IPS-11a (cell line): ENCODE measurements around the gene DDRGK1.
"Not testable (repeated sequence)": the region's sequence is repeated elsewhere in the genome, so short reads cannot be mapped to it uniquely, and the experiment has no call there.

ENCODE experiments used
- H3K4me3 ChIP-seq: one replicate; pipeline ENCODE4 v1.5.1; 2013; ENCODE audit warnings: low read depth, low read length, control low read depth

DDRGK1 gene

DNA sequence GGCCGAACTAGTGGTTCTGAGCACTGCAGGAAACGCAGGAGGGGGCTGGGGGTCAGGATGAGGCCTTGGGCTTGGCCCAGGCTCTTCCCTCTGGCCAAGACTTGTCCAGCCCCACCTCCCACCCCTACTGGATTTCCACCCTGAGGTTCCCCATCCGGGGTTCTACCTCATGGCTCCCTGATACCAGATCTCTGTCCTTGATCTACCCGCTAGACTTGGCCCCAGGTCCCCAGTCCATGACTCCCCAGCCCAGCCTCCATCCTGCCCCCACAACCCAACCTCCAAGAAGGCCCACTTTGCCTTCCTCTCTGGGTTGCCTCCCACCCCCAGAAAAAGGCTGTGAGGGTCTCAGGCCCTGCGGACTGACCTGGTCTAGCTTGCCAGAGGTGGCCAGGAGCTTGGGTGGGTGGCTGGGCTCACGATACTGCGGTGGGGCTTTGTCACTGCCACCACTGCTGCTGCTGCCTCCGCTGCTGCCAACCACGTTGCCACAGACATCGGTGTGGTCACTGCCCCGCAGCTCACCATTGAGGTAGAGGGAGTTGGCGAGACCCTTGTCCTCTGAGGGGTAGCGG lies 38.1 kb downstream of the DDRGK1 start:
- H3K4me3 ChIP-seq = no peak overlapping the region

GRCh38 chr20:3165473-3166337 lies 38.8 kb downstream of the DDRGK1 start:
- no peak overlapping the region for H3K4me3 ChIP-seq

- H3K4me3 ChIP-seq = no peak overlapping the region
Observed at GRCh38 chr20:3164763-3165410, 39.6 kb downstream of the DDRGK1 start.

DNA sequence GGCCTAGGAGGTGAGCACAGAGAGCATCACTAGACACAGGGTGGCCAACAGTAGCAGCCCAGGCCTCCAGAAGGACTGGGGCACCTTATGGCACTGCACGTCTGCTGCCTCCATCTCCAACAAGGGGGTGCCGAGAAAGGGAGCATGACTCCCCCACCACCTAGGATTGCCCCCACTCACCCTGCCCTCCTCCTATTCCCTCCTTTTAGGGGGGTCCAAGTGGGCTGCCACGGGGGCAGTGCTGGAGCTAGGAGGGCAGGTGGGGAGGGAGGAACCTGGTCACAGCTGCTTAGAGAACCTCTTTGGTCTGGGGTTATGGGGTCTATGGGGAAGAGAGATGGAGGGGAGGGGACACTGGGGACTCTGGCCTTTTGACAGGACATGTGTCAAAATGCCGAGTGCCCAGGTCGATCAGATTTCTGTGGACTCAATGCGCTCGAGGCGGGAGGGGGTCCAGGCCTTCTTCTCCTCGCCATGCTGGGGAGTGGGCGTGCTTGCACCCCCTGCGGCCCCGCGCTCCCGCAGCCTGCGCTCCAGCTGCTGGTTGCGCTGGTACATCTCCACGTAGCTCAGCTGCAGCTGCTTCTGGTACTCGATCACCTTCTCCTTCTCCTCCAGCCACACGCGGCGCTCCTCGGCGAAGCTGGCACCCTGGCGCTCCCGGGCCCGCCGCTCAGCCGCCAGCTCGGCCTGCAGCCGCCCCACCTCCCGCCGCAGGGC lies 40.3 kb downstream of the DDRGK1 start:
- H3K4me3 ChIP-seq = no peak overlapping the region

- H3K4me3 ChIP-seq = no peak overlapping the region
Observed at GRCh38 chr20:3163099-3164042, 41.1 kb downstream of the DDRGK1 start.

- H3K4me3 ChIP-seq = no peak overlapping the region
Observed at GRCh38 chr20:3162080-3162611, 42.3 kb downstream of the DDRGK1 start.

DNA sequence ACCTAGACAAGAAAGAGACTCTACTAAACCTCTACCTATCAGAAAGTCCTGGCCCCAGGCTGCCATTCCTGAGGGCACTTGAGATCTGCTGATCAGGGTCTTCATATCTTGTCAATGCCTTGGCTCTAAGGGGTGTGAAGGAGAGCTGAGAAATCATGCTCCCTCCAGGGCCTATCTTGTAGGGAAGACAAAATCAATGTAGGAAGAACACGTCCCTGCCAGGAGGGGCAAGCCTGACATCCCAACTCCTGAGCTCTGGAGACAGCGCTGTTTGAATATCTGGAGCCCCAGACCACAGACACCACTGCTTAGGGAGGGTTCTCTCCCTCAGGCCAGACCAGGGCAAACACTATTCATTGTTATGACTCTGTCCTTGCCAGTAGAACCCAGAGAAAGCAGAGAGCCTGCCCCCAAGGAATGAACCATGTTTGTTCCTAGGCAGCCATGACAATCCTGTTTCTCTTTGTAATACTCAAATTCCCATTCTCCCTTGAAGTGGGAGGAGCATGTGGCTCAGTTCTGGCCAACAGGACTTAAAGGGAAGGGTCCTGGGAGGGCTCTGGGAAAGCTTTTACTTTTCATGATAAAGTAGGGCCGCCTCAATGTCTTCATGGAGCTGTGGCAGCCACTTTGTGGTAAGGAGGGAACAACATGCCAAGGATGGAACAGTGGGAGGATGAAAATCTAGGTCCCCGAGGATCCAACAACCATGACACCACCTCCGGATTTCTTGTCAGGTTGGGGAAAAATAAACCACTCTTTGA lies 43.0 kb downstream of the DDRGK1 start:
- H3K4me3 ChIP-seq = no peak overlapping the region

DNA sequence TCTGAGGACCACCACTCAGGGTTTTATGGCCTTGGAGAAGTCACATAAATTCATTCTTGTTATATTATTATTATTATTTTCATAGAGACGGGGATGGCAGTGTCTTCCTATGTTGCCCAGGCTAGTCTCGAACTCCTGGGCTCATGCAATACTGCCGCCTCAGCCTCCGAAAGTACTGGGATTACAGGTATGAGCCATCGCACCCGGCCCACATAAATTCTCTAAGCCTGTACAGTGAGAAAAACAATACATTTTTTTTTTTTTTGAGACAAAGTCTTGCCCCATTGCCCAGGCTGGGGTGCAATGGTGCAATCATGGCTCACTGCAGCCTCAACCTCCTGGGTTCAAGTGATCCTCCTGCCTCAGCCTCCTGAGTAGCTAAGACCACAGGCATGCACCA lies 44.1 kb downstream of the DDRGK1 start:
- no peak overlapping the region for H3K4me3 ChIP-seq

DNA sequence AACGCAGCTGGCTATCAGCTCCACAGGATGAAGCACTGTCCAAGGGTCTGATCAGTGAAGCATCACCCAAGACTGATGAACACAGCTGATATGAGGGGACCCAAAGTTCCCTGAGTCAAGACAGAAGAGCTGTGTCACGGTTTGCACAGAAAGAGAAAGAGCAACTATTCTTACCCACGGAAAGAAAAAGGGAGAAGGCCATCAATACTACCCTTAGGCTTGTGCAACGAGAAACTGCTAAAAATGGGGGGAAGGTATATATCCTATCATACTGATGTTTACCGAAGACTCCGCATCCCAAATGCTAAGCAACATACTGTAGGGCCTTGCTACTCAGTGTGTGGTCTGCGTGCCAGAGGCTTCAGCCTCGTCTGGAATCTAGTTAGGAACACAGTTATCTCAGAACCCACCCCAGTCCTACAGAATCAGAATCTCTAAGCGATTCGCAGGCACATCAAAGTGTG lies 45.5 kb downstream of the DDRGK1 start:
- peak overlapping the region; percentile 97 for H3K4me3 ChIP-seq

GRCh38 chr20:3157817-3158216 lies 46.7 kb downstream of the DDRGK1 start:
- no peak overlapping the region for H3K4me3 ChIP-seq

- no peak overlapping the region for H3K4me3 ChIP-seq
Observed at GRCh38 chr20:3156811-3157619, 47.5 kb downstream of the DDRGK1 start.

GRCh38 chr20:3152057-3152644 lies 52.3 kb downstream of the DDRGK1 start:
- H3K4me3 ChIP-seq = not testable (repeated sequence)

DNA sequence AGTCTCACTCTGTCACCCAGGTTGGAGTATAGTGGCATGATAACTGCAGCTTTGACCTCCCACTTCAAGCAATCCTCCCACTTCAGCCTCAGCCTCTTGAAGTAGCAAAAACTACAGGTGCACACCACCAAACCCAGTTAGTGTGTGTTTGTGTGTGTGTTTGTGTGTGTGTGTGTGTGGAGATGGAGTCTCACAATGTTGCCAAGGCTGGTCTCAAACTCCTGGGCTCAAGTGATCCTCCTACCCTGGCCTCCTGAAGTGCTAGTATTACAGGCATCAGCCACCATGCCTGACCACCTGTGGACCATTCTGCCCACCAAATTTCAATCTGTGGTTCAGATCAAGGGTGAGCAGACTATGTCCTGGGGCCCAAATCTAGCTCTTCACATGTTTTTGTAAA lies 53.6 kb downstream of the DDRGK1 start:
- H3K4me3 ChIP-seq = no peak overlapping the region

GRCh38 chr20:3146732-3147341 lies 57.6 kb downstream of the DDRGK1 start:
- H3K4me3 ChIP-seq = no peak overlapping the region

- H3K4me3 ChIP-seq = no peak overlapping the region
Observed at GRCh38 chr20:3141757-3142156, 62.7 kb downstream of the DDRGK1 start.
